Measurements from ENCODE around the gene MAN1C1.

- TF ChIP-seq CTCF (IDR thresholded peaks at IDR 0.05) (no peak), POLR2A (IDR thresholded peaks at IDR 0.05) (no peak)
Observed at GRCh38 chr1:25629836-25630235, 13.2 kb downstream of the MAN1C1 start.

Measured in body of pancreas (tissue), 4 donors.